Activated effector memory CD4-positive, alpha-beta T cell treated with Interleukin-2 at 50 U/mL for 16 hours (primary cell): ENCODE measurements around the gene EFHC1.
"Not testable (repeated sequence)": the region's sequence is repeated elsewhere in the genome, so short reads cannot be mapped to it uniquely, and the experiment has no call there.

Experiments used
- DNase-seq: peaks from one replicate; pipeline ENCODE4 v3.0.0-alpha.2; 2020

Gene EFHC1

GRCh38 chr6:52419809-52420667, at the start of gene EFHC1:
TSS of gene EFHC1 (plus strand) at chr6:52420342. CDS start at chr6:52420411, 69 bp downstream.
- DNase-seq = peak; percentile 95

GRCh38 chr6:52371656-52372191, 48.4 kb upstream of the EFHC1 start:
- DNase-seq = no peak

- no peak for DNase-seq
Measured at GRCh38 chr6:52373151-52373690, 46.9 kb upstream of the EFHC1 start.

- no peak for DNase-seq
Measured at GRCh38 chr6:52374247-52374646, 45.9 kb upstream of the EFHC1 start.

GRCh38 chr6:52375780-52376556, 44.2 kb upstream of the EFHC1 start:
- no peak for DNase-seq

- DNase-seq = no peak
Measured at GRCh38 chr6:52376763-52377162, 43.4 kb upstream of the EFHC1 start.

- no peak for DNase-seq
Measured at GRCh38 chr6:52377538-52378221, 42.5 kb upstream of the EFHC1 start.

- no peak for DNase-seq
Measured at GRCh38 chr6:52381249-52381648, 38.9 kb upstream of the EFHC1 start.

- DNase-seq = no peak
Measured at GRCh38 chr6:52384145-52384766, 35.9 kb upstream of the EFHC1 start.

GRCh38 chr6:52385074-52385473, 35.1 kb upstream of the EFHC1 start:
- no peak for DNase-seq

GRCh38 chr6:52388119-52388518, 32.0 kb upstream of the EFHC1 start:
- not testable (repeated sequence) for DNase-seq

GRCh38 chr6:52388790-52389189, 31.4 kb upstream of the EFHC1 start:
- no peak for DNase-seq

GRCh38 chr6:52389264-52389625, 30.9 kb upstream of the EFHC1 start:
- no peak for DNase-seq

- peak; percentile 43 for DNase-seq
Measured at GRCh38 chr6:52389626-52390360, 30.3 kb upstream of the EFHC1 start.

- DNase-seq = peak; percentile 40
Measured at GRCh38 chr6:52390361-52390727, 29.8 kb upstream of the EFHC1 start.

GRCh38 chr6:52391599-52391998, 28.5 kb upstream of the EFHC1 start:
- DNase-seq = no peak

- DNase-seq = no peak
Measured at GRCh38 chr6:52392944-52393343, 27.2 kb upstream of the EFHC1 start.

GRCh38 chr6:52393780-52394179, 26.4 kb upstream of the EFHC1 start:
- DNase-seq = no peak

- DNase-seq = no peak
Measured at GRCh38 chr6:52394251-52394666, 25.9 kb upstream of the EFHC1 start.

- no peak for DNase-seq
Measured at GRCh38 chr6:52395969-52396368, 24.2 kb upstream of the EFHC1 start.

- DNase-seq = no peak
Measured at GRCh38 chr6:52399511-52400312, 20.4 kb upstream of the EFHC1 start.
